ENCODE results near the gene APOBEC3F. TPM values are rescaled to one million over a fixed set of nuclear protein-coding genes. Genes with fewer than 3 reads are reported as not detected.
"Not testable (repeated sequence)": the region's sequence is repeated elsewhere in the genome, so short reads cannot be mapped to it uniquely, and the experiment has no call there.

APOBEC3F gene
- total RNA-seq, 6 experiments from 2014 or later = 2.0 to 6.6 (median 4.5) TPM

GRCh38 chr22:39070186-39070585 lies 29.5 kb downstream of the APOBEC3F start:
- DNase-seq (no peak), ATAC-seq (no peak)
- Histone ChIP-seq H3K9me3 (no peaks in the 10 kb centered on the region), H3K36me3 (no peaks in the 10 kb centered on the region), H3K4me1 (no peaks in the 10 kb centered on the region), H3K27ac (no peak overlapping the region), H3K27me3 (no peaks in the 10 kb centered on the region), H3K4me3 (no peak overlapping the region)
- TF ChIP-seq CTCF (IDR thresholded peaks at IDR 0.05) (no peak), POLR2A (IDR thresholded peaks at IDR 0.05) (no peak)
- 86% methylated on average over 5 of the region's 7 CpGs for WGBS (ENCODE audit: insufficient coverage, low coverage, low lambda C conversion rate, missing lambda C conversion rate)
- intact Hi-C loops (cut with DNase I) = no loop called here

GRCh38 chr22:39072581-39072981 lies 31.9 kb downstream of the APOBEC3F start:
- WGBS (ENCODE audit: insufficient coverage, low coverage, low lambda C conversion rate, missing lambda C conversion rate) = 58% methylated on average over 6 of the region's 7 CpGs
- H3K36me3 ChIP-seq; intact Hi-C loops (cut with DNase I); H3K9me3 ChIP-seq; DNase-seq; H3K27me3 ChIP-seq; H3K27ac ChIP-seq; H3K4me1 ChIP-seq; ATAC-seq; H3K4me3 ChIP-seq: not testable (repeated sequence)

- intact Hi-C loops (cut with DNase I) = no loop called here
- DNase-seq (no peak), ATAC-seq (no peak)
- no peaks in the 10 kb centered on the region for H3K4me1 ChIP-seq
- no peaks in the 10 kb centered on the region for H3K36me3 ChIP-seq
- 67% methylated on average over 2 of the region's 2 CpGs for WGBS (ENCODE audit: insufficient coverage, low coverage, low lambda C conversion rate, missing lambda C conversion rate)
- H3K27ac ChIP-seq = no peak overlapping the region
- H3K9me3 ChIP-seq = no peaks in the 10 kb centered on the region
- no peak overlapping the region for H3K4me3 ChIP-seq
- TF ChIP-seq CTCF (IDR thresholded peaks at IDR 0.05) = no peak
- TF ChIP-seq POLR2A (IDR thresholded peaks at IDR 0.05) = no peak
- no peaks in the 10 kb centered on the region for H3K27me3 ChIP-seq
Observed at GRCh38 chr22:39073981-39074380, 33.3 kb downstream of the APOBEC3F start.

GRCh38 chr22:39076155-39077025 lies 35.7 kb downstream of the APOBEC3F start:
- H3K27me3 ChIP-seq; H3K36me3 ChIP-seq; H3K4me1 ChIP-seq; H3K9me3 ChIP-seq; DNase-seq; intact Hi-C loops (cut with DNase I); H3K27ac ChIP-seq: not testable (repeated sequence)
- peak overlapping the region in 2 of 3 donors; percentile 21 to 50 for H3K4me3 ChIP-seq
- ATAC-seq = peak in 2 of 4 donors; percentile 4 to 26
- WGBS (ENCODE audit: insufficient coverage, low coverage, low lambda C conversion rate, missing lambda C conversion rate) = 43% methylated on average over 6 of the region's 24 CpGs

- peak within 1 kb of the TSS; percentile 43 to 50 (median 49) for H3K4me3 ChIP-seq
- DNase-seq = peak in 1 of 3 donors; percentile 45
- H3K4me1 ChIP-seq; H3K27me3 ChIP-seq; H3K9me3 ChIP-seq; H3K36me3 ChIP-seq; intact Hi-C loops (cut with DNase I): not testable (repeated sequence)
- ATAC-seq = peak; percentile 89 to 94 (median 90)
- 17% methylated on average over 5 of the region's 17 CpGs for WGBS (ENCODE audit: insufficient coverage, low coverage, low lambda C conversion rate, missing lambda C conversion rate)
- H3K27ac ChIP-seq = peak within 1 kb of the TSS; percentile 36 to 75 (median 49)
Observed at GRCh38 chr22:39077026-39077840, 36.6 kb downstream of the APOBEC3F start, which contains the start of gene APOBEC3G. Gene APOBEC3G, plus strand, starts transcription at chr22:39077275. Its CDS starts 87 bp downstream, at chr22:39077362.

GRCh38 chr22:39077912-39078311 lies 37.2 kb downstream of the APOBEC3F start:
- intact Hi-C loops (cut with DNase I); H3K27me3 ChIP-seq; H3K36me3 ChIP-seq; ATAC-seq; H3K9me3 ChIP-seq; H3K4me1 ChIP-seq; H3K27ac ChIP-seq; DNase-seq: not testable (repeated sequence)
- H3K4me3 ChIP-seq = peak overlapping the region in 1 of 3 donors; percentile 49
- WGBS (ENCODE audit: insufficient coverage, low coverage, low lambda C conversion rate, missing lambda C conversion rate) = 82% methylated on average over 11 of the region's 12 CpGs

Measured in right lobe of liver (tissue), 6 donors.